ENCODE measurements around the gene TALDO1.

TALDO1 gene

GRCh38 chr11:788953-789940 lies 42.0 kb downstream of the TALDO1 start:
- no peak for TF ChIP-seq CTCF (conservative IDR thresholded peaks at IDR 0.05; ENCODE audit: control insufficient read depth, insufficient read depth, low read depth, low read length)
- DNase-seq (ENCODE audit: low read depth): no peak
- H3K4me3 ChIP-seq (ENCODE audit: control insufficient read depth, low read depth, low read length): peak overlapping the region; percentile 21

- DNase-seq (ENCODE audit: low read depth): peak; percentile 48
- TF ChIP-seq CTCF (conservative IDR thresholded peaks at IDR 0.05; ENCODE audit: control insufficient read depth, insufficient read depth, low read depth, low read length): no peak
- peak within 1 kb of the TSS; percentile 21 for H3K4me3 ChIP-seq (ENCODE audit: control insufficient read depth, low read depth, low read length)
Observed at GRCh38 chr11:789943-790342, 42.7 kb downstream of the TALDO1 start, which contains the start of gene CEND1. TSS of gene CEND1 (minus strand) at chr11:790090. CDS start at chr11:788576, 1,514 bp downstream.

- DNase-seq (ENCODE audit: low read depth): no peak
- no peak overlapping the region for H3K4me3 ChIP-seq (ENCODE audit: control insufficient read depth, low read depth, low read length)
- no peak for TF ChIP-seq CTCF (conservative IDR thresholded peaks at IDR 0.05; ENCODE audit: control insufficient read depth, insufficient read depth, low read depth, low read length)
Observed at GRCh38 chr11:790721-791564, 43.7 kb downstream of the TALDO1 start.

GRCh38 chr11:791658-792534 lies 44.6 kb downstream of the TALDO1 start:
- no peak overlapping the region for H3K4me3 ChIP-seq (ENCODE audit: control insufficient read depth, low read depth, low read length)
- no peak for TF ChIP-seq CTCF (conservative IDR thresholded peaks at IDR 0.05; ENCODE audit: control insufficient read depth, insufficient read depth, low read depth, low read length)
- no peak for DNase-seq (ENCODE audit: low read depth)

GRCh38 chr11:792535-792821 lies 45.2 kb downstream of the TALDO1 start:
- no peak for DNase-seq (ENCODE audit: low read depth)
- no peak for TF ChIP-seq CTCF (conservative IDR thresholded peaks at IDR 0.05; ENCODE audit: control insufficient read depth, insufficient read depth, low read depth, low read length)

GRCh38 chr11:792873-793272 lies 45.6 kb downstream of the TALDO1 start:
- no peak overlapping the region for H3K4me3 ChIP-seq (ENCODE audit: control insufficient read depth, low read depth, low read length)
- TF ChIP-seq CTCF (conservative IDR thresholded peaks at IDR 0.05; ENCODE audit: control insufficient read depth, insufficient read depth, low read depth, low read length): no peak

More at GRCh38 chr11:792535-792821, 45.2 kb downstream of the TALDO1 start:
- H3K4me3 ChIP-seq (ENCODE audit: control insufficient read depth, low read depth, low read length): no peak overlapping the region

More at GRCh38 chr11:792873-793272, 45.6 kb downstream of the TALDO1 start:
- no peak for DNase-seq (ENCODE audit: low read depth)

All from fibroblast of mammary gland (primary cell).